ENCODE results near the gene MAB21L3.

The MAB21L3 gene

DNA sequence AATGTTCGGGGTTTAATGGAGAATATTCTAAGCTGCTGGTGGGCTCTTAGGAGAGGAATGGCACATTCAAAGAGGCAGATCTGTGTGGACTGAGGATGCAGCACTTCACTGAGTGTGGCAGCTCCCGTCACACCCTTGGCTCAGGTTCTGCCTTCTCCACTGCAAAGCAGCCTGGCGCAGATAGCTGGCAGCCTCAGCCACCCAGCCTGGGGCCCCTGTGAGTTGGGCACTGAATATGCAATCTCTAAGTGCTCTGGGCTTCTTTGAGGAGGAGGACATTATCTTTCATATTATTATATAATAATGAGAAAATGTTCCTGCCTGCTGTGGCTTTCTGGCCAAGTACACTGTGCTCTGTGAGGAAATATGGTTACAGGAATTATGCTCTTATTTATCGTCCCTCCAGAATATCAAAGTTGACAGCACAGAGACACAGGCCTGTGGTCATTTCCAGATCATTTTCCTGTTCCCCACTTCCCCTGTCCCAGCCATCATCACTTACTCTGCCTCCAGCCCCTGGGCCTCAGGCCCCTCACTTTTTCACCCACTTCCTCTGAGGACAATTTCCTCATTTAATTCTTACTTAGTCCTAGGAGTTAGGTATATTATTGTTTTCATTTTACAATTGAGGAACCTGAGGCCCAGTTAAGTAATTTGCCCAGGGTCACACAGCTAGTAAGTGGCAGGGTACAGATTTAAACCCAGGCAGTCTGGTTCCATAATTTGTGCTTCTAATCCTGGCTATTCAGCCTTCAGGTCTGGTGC, 53.6 kb downstream of the MAB21L3 start:
- Histone ChIP-seq H3K4me3 (ENCODE audit: low read depth, low read length, poor library complexity, severe bottlenecking) (no peak overlapping the region), H3K4me2 (ENCODE audit: low read length) (no peak overlapping the region), H3K27me3 (ENCODE audit: insufficient read depth, low read length) (no peaks in the 10 kb centered on the region), H3K9ac (ENCODE audit: low read length) (no peak overlapping the region), H3K9me2 (ENCODE audit: low read depth, low read length) (no peaks in the 10 kb centered on the region), H3K9me3 (ENCODE audit: low read length) (no peaks in the 10 kb centered on the region), H3K4me1 (ENCODE audit: insufficient read depth, low read length, severe bottlenecking) (peaks cover 4% of the 10 kb centered on the region), H4K20me1 (ENCODE audit: insufficient read depth, low read length) (no peaks in the 10 kb centered on the region), H3K36me3 (ENCODE audit: insufficient read depth, low read length) (no peaks in the 10 kb centered on the region), H3F3A (ENCODE audit: insufficient read depth, low read length) (no peaks in the 10 kb centered on the region), H3K79me2 (ENCODE audit: insufficient read depth, low read length) (no peaks in the 10 kb centered on the region), H3K27ac (ENCODE audit: low read depth, low read length, poor library complexity, severe bottlenecking) (no peak overlapping the region), H2AFZ (ENCODE audit: low read length) (no peak overlapping the region)
- no peak for TF ChIP-seq EZH2 (IDR thresholded peaks at IDR 0.05; ENCODE audit: borderline replicate concordance, low read length)
- no peak for TF ChIP-seq CTCF (IDR thresholded peaks at IDR 0.05; ENCODE audit: low read length)

- Histone ChIP-seq H3K4me3 (ENCODE audit: low read depth, low read length, poor library complexity, severe bottlenecking) (no peak overlapping the region), H2AFZ (ENCODE audit: low read length) (no peak overlapping the region), H3K27me3 (ENCODE audit: insufficient read depth, low read length) (no peaks in the 10 kb centered on the region), H3K36me3 (ENCODE audit: insufficient read depth, low read length) (no peaks in the 10 kb centered on the region), H3K9me3 (ENCODE audit: low read length) (no peaks in the 10 kb centered on the region), H3K4me2 (ENCODE audit: low read length) (no peak overlapping the region), H3K4me1 (ENCODE audit: insufficient read depth, low read length, severe bottlenecking) (peaks cover 4% of the 10 kb centered on the region), H3K9ac (ENCODE audit: low read length) (no peak overlapping the region), H3K27ac (ENCODE audit: low read depth, low read length, poor library complexity, severe bottlenecking) (no peak overlapping the region), H4K20me1 (ENCODE audit: insufficient read depth, low read length) (no peaks in the 10 kb centered on the region), H3K79me2 (ENCODE audit: insufficient read depth, low read length) (no peaks in the 10 kb centered on the region), H3F3A (ENCODE audit: insufficient read depth, low read length) (no peaks in the 10 kb centered on the region), H3K9me2 (ENCODE audit: low read depth, low read length) (no peaks in the 10 kb centered on the region)
- TF ChIP-seq CTCF (IDR thresholded peaks at IDR 0.05; ENCODE audit: low read length) (no peak), EZH2 (IDR thresholded peaks at IDR 0.05; ENCODE audit: borderline replicate concordance, low read length) (no peak)
These were observed 54.4 kb downstream of the MAB21L3 start for GRCh38 chr1:116165572-116165971.

DNA sequence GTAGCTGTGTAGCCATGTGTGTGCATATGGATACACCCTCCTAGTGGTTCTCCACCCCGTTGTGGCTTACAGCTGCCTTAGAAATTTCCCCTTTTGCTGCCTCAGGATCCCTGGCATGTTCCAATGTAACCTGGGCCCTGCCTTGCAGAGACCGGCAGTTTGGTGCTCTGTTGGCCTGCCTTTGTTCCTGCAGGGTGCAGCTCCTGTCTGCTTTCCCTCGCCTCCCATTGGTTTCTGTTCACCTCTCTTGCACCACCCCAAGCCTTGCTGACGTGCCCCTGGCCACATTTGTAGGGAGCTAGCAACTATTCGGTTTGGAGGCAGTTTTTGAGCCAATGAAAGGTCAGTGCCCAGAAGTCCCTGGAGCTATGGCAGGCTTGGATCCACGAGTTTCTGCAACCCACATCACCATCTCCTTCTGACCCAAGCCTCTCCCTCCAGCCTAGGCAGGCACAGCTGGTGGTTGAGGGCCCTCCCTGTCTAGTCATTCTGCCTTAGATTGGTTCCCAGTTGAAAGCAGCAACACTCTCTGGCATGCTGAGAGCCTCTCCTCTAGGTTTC, 54.9 kb downstream of the MAB21L3 start:
- Histone ChIP-seq H3K27me3 (ENCODE audit: insufficient read depth, low read length) (no peaks in the 10 kb centered on the region), H3K79me2 (ENCODE audit: insufficient read depth, low read length) (no peaks in the 10 kb centered on the region), H3K4me3 (ENCODE audit: low read depth, low read length, poor library complexity, severe bottlenecking) (no peak overlapping the region), H2AFZ (ENCODE audit: low read length) (no peak overlapping the region), H3F3A (ENCODE audit: insufficient read depth, low read length) (no peaks in the 10 kb centered on the region), H3K27ac (ENCODE audit: low read depth, low read length, poor library complexity, severe bottlenecking) (no peak overlapping the region), H3K4me1 (ENCODE audit: insufficient read depth, low read length, severe bottlenecking) (peaks cover 4% of the 10 kb centered on the region), H3K4me2 (ENCODE audit: low read length) (no peak overlapping the region), H4K20me1 (ENCODE audit: insufficient read depth, low read length) (no peaks in the 10 kb centered on the region), H3K9ac (ENCODE audit: low read length) (no peak overlapping the region), H3K9me3 (ENCODE audit: low read length) (no peaks in the 10 kb centered on the region), H3K36me3 (ENCODE audit: insufficient read depth, low read length) (no peaks in the 10 kb centered on the region), H3K9me2 (ENCODE audit: low read depth, low read length) (no peaks in the 10 kb centered on the region)
- TF ChIP-seq CTCF (IDR thresholded peaks at IDR 0.05; ENCODE audit: low read length) (no peak), EZH2 (IDR thresholded peaks at IDR 0.05; ENCODE audit: borderline replicate concordance, low read length) (no peak)

Data from OCI-LY1 (cell line).